Fibroblast of the aortic adventitia (primary cell): ENCODE data around the gene EHD2. TPM values are rescaled to one million over a fixed set of nuclear protein-coding genes. Genes with fewer than 3 reads are reported as not detected.
A peak's percentile ranks its signal among the peaks of the same experiment; 100 is the strongest.
"Not testable (repeated sequence)": the region's sequence is repeated elsewhere in the genome, so short reads cannot be mapped to it uniquely, and the experiment has no call there.

ENCODE experiments used
- DNase-seq: peaks from one replicate; pipeline ENCODE4 v3.0.0-alpha.2; 2010; ENCODE audit warnings: low read depth
- H3K4me3 ChIP-seq: 2 replicates; pipeline ENCODE4 v1.5.1; 2011; ENCODE audit warnings: low read depth, mild to moderate bottlenecking, control low read depth, low read length, moderate library complexity
- total RNA-seq: library from RNA; depleted of rRNA; stranded (reverse); fragments of >200 nt; gene quantifications from 2 replicates; pipeline ENCODE4 v1.2.3, GENCODE V29; 2012; ENCODE audit warnings: low replicate concordance
- TF ChIP-seq, protein P1 (sequence below): IDR thresholded peaks from 2 replicates; pipeline ENCODE4 v1.5.1; 2011; ENCODE audit warnings: mild to moderate bottlenecking, low read length, control low read depth, inconsistent platforms; ENCODE audit not compliant: insufficient read depth

EHD2 gene
- total RNA-seq, 1 donor, result 110 TPM

DNA sequence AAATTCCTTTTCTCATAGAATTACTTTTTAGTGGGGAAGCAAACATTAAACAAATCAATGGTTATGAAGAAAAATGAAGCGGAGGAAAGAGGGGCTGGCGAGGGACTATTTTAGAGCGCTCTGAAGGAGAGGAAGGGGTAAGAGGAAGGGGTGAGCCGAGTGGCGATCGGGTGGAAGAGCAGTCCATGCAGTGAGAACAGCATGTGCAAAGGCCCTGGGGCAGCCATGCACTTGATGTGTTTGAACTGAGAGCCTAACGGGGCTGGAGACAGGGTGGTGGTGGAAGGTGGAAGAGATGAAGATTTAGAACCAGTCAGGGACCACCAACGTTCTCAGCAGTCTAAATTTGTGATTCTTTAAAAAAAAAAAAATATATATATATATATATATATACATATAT, 17.7 kb downstream of the EHD2 start:
- TF ChIP-seq, protein P1, sequence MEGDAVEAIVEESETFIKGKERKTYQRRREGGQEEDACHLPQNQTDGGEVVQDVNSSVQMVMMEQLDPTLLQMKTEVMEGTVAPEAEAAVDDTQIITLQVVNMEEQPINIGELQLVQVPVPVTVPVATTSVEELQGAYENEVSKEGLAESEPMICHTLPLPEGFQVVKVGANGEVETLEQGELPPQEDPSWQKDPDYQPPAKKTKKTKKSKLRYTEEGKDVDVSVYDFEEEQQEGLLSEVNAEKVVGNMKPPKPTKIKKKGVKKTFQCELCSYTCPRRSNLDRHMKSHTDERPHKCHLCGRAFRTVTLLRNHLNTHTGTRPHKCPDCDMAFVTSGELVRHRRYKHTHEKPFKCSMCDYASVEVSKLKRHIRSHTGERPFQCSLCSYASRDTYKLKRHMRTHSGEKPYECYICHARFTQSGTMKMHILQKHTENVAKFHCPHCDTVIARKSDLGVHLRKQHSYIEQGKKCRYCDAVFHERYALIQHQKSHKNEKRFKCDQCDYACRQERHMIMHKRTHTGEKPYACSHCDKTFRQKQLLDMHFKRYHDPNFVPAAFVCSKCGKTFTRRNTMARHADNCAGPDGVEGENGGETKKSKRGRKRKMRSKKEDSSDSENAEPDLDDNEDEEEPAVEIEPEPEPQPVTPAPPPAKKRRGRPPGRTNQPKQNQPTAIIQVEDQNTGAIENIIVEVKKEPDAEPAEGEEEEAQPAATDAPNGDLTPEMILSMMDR, result no peak
- DNase-seq, result no peak
- H3K4me3 ChIP-seq, result no peak overlapping the region

DNA sequence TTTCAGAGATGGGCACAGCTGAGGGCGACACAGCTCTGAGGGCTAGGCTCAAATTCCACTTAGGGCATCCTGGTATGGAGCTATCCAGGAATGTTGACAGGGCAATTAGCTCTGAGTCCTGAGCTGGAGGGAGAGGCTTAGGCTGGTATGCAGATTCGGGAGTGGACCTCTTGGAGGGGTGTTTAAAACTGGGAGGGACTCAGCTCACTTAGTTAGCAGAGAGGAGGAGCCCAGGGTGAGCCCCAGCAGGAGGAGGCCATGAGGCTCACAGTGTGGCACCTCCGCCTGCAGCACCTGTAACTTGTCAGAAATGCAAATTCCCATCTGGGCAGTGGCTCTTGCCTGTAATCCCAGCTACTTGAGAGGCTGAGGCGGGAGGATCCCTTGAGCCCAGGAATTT, 21.9 kb downstream of the EHD2 start:
- TF ChIP-seq, protein P1, result no peak
- no peak overlapping the region for H3K4me3 ChIP-seq
- no peak for DNase-seq

DNA sequence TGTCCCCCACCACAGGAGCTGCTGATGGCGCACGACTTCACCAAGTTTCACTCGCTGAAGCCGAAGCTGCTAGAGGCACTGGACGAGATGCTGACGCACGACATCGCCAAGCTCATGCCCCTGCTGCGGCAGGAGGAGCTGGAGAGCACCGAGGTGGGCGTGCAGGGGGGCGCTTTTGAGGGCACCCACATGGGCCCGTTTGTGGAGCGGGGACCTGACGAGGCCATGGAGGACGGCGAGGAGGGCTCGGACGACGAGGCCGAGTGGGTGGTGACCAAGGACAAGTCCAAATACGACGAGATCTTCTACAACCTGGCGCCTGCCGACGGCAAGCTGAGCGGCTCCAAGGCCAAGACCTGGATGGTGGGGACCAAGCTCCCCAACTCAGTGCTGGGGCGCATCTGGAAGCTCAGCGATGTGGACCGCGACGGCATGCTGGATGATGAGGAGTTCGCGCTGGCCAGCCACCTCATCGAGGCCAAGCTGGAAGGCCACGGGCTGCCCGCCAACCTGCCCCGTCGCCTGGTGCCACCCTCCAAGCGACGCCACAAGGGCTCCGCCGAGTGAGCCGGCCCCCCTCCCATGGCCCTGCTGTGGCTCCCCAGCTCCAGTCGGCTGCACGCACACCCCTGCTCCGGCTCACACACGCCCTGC, 27.8 kb downstream of the EHD2 start:
- no peak overlapping the region for H3K4me3 ChIP-seq
- DNase-seq, result no peak
- TF ChIP-seq, protein P1, result no peak

DNA sequence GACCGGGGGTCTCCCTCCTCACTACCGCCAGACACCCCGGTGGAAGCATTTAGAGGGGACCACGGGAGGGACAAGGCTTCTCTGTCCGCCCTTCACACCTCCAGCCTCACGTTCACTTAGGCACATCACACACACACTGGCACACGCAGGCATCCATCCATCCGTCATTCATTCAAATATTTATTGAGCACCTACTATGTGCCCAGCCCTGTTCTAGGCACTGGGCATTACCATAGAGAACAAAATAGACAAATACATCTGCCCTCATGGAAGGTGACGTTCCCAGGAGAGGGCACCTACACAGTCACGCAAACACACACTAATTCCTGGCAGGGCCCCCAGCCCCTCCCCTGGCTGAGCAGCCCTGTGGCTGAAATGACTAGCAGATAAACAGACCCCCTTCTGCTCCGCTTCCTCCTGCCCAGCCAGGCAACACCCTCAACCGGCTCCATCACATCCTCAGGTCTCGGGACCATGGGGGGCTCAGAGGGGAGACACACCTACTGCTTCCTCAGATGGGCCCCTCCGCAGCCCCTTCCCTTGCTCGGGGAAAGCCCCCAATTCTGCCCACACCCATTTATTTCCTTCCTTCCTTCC, 28.4 kb downstream of the EHD2 start:
- TF ChIP-seq, protein P1, result no peak
- H3K4me3 ChIP-seq, result no peak overlapping the region
- DNase-seq, result no peak

DNA sequence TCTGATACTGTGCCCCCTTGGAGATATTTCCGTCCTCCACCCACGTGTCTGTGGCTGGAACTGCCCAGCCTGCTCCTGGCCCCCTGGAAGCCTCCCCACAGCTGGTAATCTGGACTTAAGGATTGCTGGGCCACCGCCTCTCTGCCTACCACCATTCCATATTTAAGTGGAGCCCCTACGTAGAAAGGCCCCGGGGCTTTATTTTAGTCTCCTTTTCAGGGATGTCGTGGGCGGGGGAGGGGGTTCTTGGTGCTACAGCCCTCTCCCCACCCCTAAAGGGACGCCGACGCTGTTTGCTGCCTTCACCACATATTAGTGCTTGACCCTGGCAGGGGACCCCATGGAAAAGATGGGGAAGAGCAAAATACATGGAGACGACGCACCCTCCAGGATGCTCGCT, 29.4 kb downstream of the EHD2 start:
- TF ChIP-seq, protein P1, result no peak
- DNase-seq, result no peak
- peak overlapping the region; percentile 28 for H3K4me3 ChIP-seq

DNA sequence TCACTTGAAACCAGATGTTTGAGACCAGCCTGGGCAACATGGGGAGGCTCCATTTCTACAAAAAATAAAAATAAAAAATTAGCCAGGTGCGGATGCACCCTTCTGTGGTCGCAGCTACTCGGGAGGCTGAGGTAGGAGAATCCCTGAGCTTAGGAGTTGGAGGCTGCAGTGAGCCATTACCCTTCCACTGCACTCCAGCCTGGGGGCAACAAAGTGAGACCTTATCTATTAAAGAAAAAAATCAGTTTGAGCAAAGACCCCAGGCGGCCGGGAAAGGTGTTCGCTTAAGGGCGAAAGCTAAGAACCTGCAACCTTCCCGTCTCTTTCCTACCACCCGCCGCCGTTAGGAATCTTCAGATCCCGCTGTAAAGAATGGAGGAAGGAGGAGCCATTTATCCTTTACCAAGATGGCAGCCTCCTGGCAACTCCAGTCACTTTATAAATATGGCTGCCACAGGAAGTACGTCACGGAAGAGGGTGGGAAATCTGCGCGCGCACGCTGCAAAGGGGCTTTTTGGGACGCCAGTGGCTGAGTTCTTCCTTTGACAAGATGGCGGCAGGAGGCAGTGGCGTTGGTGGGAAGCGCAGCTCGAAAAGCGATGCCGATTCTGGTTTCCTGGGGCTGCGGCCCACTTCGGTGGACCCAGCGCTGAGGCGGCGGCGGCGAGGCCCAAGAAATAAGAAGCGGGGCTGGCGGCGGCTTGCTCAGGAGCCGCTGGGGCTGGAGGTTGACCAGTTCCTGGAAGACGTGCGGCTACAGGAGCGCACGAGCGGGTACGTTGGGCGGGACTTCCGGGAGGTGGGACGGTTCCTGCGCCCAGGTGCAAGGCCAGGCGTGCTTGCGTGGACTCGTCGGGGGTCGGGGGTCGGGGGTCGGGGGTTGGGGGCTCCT, 32.0 kb downstream of the EHD2 start, which contains the start of gene NOP53:
Gene NOP53 (plus strand): TSS at position 537 of the 892 bp plus-strand sequence. CDS start 14 bp downstream, at position 551.
- DNase-seq, result peak; percentile 98
- TF ChIP-seq, protein P1, result no peak
- H3K4me3 ChIP-seq, result peak within 1 kb of the TSS; percentile 78

DNA sequence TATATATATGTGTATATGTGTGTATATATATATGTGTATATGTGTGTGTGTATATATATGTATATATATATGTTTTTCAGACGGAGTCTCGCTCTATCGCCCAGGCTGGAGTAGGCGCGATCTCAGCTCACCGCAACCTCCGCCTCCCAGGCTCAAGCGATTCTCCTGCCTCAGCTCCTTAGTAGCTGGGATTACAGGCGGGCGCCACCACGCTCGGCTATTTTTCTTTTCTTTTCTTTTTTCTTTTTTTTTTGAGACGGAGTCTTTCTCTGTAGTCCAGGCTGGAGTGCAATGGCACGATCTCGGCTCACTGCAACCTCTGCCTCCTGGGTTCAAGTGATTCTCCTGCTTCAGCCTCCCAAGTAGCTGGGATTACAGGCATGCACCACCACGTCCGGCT, 32.9 kb downstream of the EHD2 start:
- not testable (repeated sequence) for DNase-seq

More for the DNA sequence above, 32.9 kb downstream of the EHD2 start:
- H3K4me3 ChIP-seq, result peak overlapping the region; percentile 78
